Cortex of kidney (tissue), 1 donor: Measurements from ENCODE around the gene KCNMB3.
"Not testable (repeated sequence)": the region's sequence is repeated elsewhere in the genome, so short reads cannot be mapped to it uniquely, and the experiment has no call there.

ENCODE experiments used
- DNase-seq: peaks from one replicate; lab custom pipeline; 2025; lab: John Stamatoyannopoulos, UW

Gene KCNMB3

GRCh38 chr3:179250803-179251476, at the start of gene KCNMB3:
TSS of gene KCNMB3 (minus strand) at chr3:179251114. CDS start at chr3:179250990, 124 bp downstream.
- DNase-seq: no peak

GRCh38 chr3:179299999-179300613, 49.2 kb upstream of the KCNMB3 start:
- no peak for DNase-seq

GRCh38 chr3:179299316-179299715, 48.4 kb upstream of the KCNMB3 start:
- no peak for DNase-seq

- no peak for DNase-seq
Measured at GRCh38 chr3:179297971-179298725, 47.2 kb upstream of the KCNMB3 start.

GRCh38 chr3:179292450-179292849, 41.5 kb upstream of the KCNMB3 start:
- no peak for DNase-seq

GRCh38 chr3:179289295-179289694, 38.4 kb upstream of the KCNMB3 start:
- DNase-seq: no peak

- DNase-seq: no peak
Measured at GRCh38 chr3:179288845-179289244, 37.9 kb upstream of the KCNMB3 start.

- DNase-seq: no peak
Measured at GRCh38 chr3:179286331-179286730, 35.4 kb upstream of the KCNMB3 start.

GRCh38 chr3:179281825-179282224, 30.9 kb upstream of the KCNMB3 start:
- DNase-seq: no peak

- DNase-seq: no peak
Measured at GRCh38 chr3:179279837-179280236, 28.9 kb upstream of the KCNMB3 start.

- no peak for DNase-seq
Measured at GRCh38 chr3:179278932-179279693, 28.2 kb upstream of the KCNMB3 start.

GRCh38 chr3:179278151-179278550, 27.2 kb upstream of the KCNMB3 start:
- DNase-seq: no peak

- DNase-seq: no peak
Measured at GRCh38 chr3:179276743-179277142, 25.8 kb upstream of the KCNMB3 start.

- DNase-seq: no peak
Measured at GRCh38 chr3:179276001-179276400, 25.1 kb upstream of the KCNMB3 start.

GRCh38 chr3:179274434-179274833, 23.5 kb upstream of the KCNMB3 start:
- not testable (repeated sequence) for DNase-seq

GRCh38 chr3:179272385-179272784, 21.5 kb upstream of the KCNMB3 start:
- DNase-seq: no peak

- no peak for DNase-seq
Measured at GRCh38 chr3:179269152-179269707, 18.3 kb upstream of the KCNMB3 start.

- DNase-seq: no peak
Measured at GRCh38 chr3:179268400-179269051, 17.6 kb upstream of the KCNMB3 start.

GRCh38 chr3:179266701-179267211, 15.8 kb upstream of the KCNMB3 start:
- DNase-seq: no peak

- no peak for DNase-seq
Measured at GRCh38 chr3:179265875-179266274, 15.0 kb upstream of the KCNMB3 start.

- DNase-seq: no peak
Measured at GRCh38 chr3:179265092-179265491, 14.2 kb upstream of the KCNMB3 start.
